T1000 (cell line): ENCODE data around the gene PLP2.
"Not testable (repeated sequence)": the region's sequence is repeated elsewhere in the genome, so short reads cannot be mapped to it uniquely, and the experiment has no call there.

Source experiments
- DNase-seq: peaks from one replicate; lab custom pipeline; 2025; ENCODE audit warnings: mixed read lengths; lab: John Stamatoyannopoulos, UW

Gene PLP2

DNA sequence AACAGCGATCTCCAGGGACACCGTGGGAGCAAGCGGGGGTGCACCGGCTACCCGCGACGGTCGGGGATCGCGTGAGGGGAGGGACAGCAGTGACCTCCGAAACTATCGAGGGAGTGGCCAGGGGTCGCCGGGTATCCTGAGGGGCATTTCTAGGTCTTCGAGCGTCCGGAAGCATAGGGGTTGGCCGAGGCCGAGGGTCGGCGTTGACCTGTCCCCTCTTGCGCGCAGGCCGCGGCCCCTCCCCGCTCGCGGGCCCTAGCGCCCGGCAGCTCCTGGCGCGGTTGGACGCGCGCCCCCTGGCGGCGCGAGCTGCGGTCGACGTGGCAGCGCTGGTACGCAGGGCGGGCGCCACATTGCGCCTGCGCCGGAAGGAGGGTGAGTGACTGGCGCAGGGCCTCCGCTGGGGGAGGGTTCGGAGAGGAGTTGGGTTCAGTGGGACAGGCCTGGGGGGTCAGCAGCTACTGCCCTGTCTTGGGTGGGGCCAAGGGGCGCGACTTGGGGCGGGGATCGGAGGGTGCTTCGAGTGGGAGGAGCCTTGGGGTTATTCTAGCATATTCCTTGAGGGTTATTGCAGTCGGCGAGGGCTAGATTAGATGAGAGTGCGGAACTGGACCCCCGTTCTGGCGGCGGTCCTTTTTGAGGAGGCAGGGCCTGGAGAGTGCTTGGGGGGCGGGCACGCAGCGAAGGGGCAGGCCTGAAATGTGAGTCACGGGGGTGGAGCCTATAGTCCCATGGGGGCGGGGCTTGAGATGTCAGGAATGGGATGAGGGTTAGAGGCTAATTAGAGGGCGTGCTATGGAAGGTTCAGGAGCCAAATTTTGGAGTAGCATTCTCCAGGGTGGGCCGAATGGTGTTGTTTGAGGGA is 7.9 kb upstream of the PLP2 start:
- DNase-seq, result peak; percentile 85

DNA sequence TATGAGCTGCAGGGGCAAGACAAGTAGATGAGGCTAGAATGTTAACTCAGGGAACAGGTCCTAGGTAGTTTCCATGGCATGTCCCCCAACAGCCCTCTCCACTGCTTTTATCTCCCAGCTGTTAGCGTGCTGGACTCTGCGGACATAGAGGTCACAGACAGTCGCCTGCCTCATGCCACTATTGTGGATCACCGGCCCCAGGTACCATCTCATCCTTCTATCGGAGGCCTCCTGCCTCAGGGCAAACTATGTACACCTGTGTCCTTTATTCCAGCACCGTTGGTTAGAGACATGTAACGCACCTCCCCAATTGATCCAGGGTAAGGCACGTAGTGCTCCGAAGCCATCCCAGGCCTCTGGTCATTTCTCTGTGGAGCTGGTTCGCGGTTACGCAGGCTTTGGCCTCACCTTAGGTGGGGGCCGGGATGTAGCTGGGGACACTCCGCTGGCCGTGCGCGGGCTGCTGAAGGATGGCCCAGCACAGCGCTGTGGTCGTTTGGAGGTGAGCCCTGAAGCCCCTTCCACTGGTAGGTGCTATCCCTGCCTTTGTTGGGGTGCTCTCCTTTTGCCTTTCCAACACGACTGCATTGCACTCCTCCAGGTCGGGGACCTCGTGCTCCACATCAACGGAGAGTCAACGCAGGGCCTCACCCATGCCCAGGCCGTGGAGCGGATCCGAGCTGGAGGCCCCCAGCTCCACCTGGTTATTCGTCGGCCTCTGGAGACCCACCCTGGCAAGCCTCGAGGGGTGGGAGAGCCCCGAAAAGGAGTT is 6.9 kb upstream of the PLP2 start:
- no peak for DNase-seq

DNA sequence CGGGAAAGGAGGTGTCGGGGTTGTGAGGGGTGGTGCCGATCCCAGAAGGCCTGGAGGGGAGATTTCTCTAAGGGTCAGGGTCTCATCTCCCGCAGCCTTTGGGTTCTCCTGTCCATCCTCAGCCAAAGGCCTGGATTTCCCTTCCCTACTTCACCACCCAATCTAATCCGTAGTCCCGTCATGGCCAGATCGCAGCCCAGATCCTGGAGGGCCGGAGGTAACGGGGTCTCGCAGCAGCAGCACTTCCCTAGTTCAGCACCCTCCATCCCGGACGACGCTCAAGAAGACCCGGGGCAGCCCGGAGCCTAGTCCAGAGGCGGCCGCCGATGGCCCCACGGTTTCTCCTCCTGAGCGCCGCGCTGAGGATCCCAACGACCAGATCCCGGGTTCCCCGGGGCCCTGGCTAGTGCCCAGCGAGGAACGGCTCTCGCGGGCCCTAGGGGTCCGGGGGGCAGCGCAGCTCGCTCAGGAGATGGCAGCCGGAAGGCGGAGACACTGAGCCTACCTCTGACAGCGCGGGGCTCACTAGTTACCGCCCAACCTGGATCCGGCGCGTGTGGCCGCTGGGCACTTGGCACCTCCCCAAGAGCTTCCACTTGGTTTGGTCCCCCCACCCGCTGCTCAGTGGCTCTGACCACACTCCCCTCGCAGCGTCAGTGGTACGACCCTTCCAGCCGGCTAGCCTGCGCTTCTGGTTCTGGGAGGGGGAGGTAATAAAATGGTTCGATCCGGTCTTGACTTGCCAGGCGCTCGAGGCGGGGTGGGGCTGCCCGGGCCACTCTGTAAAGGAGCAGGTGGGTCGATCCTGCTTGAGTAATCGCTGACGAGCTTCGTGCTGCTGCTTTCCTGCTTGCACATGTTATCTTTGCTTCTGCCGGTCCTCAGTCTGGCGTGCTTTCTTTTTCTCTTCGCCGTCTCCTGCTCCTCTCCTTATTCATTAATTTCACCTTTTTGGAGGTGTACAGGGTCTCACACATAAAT is 5.5 kb upstream of the PLP2 start:
- DNase-seq, result no peak

DNA sequence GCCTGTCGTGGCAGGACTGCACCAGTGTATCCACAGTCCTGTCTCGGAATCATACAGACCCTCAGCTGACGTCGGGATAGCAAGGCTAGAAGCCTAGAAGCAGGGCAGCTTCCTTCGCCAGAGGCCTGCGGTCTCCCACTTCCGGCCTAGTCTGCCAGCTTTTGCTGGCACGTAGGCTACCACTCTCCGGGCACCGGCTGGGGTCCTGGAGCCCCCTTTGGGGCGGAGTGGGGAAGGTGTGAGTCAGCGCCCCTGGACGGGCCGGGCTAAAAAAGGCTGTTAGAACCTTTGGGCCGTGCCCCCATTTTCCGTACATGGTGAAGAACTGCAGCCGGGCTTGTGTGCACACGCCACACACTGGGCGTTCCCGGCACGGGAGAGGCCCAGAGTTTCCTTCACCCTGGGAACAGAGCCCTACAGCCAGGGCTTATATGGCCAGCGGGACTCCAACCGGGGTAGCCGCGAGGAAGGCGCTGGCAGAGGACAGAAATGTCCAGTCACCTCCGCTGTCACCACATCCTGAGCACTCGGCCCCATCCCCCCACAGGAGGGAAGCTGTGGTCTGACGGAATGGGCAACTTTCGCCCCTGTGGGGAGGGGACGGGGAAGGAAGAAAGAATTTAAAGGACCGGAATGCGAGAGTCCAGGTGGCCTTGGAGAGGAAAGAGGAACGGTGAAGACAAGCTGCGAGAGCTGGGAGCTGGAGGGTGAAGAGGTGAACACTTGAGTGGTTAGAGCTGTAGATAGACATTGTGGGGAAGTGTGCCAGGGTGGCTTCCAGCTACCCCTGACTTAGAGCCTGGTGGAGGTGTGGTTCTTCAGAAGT is 4.6 kb upstream of the PLP2 start:
- peak; percentile 75 for DNase-seq

DNA sequence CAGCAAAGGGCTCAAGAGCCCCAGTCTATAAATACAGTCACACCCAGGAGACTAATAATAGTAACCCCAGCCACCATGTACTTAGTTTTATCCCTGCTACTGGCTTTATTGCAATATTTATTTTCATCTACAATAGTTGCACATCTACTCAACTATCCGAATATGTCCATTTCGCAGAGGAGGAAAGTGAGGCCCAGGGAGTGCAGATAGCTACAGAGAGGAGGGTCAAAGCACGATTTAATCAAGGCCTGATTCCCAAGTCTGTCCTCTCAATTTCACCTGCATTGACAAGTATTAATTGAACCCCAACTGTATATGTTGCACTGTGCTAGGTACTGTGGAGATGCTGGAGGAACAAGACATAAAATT is 4.0 kb upstream of the PLP2 start:
- no peak for DNase-seq

DNA sequence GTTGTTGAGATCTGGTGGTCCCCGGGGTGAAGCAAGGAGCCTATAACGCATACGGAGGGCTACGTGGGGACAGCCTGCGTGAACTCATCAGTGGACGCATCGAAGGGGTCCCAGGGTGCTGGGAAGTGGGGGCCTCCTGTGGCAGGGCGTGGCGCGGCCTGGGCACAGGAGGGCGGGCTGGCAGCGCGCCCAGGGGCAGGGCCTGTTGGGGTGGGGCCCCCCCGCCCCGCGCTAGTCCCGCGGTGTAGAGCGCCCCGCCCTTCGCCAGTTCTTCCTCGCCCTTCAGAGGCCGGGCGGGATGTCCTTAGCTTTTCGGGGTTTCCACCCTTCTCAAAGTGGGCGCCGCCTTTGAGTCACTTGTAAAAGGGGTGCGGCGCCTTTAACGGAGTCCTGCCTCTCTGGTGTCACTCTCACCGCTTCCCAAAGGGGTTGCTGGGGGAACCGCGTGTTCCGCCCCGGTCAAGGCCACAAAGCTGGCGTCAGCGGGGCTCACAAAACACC is 632 bp downstream of the PLP2 start:
- peak; percentile 45 for DNase-seq

DNA sequence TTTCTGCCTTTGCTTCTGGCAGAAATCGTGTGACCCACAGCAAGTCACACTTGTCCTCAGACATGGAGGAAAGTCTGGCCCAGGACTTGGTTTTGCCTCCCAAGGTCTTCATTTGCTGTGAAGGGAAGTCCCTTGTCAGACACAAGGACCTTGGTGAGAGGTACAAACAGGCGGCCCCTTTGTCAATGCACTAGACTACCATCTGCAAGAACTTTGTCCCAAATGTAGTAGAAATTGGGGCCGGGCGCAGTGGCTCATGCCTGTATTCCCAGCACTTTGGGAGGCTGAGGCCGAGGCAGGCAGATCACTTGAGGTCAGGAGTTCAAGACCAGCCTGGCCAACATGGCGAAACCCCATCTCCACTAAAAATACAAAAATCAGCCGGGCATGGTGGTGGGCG is 1.8 kb downstream of the PLP2 start:
- not testable (repeated sequence) for DNase-seq

DNA sequence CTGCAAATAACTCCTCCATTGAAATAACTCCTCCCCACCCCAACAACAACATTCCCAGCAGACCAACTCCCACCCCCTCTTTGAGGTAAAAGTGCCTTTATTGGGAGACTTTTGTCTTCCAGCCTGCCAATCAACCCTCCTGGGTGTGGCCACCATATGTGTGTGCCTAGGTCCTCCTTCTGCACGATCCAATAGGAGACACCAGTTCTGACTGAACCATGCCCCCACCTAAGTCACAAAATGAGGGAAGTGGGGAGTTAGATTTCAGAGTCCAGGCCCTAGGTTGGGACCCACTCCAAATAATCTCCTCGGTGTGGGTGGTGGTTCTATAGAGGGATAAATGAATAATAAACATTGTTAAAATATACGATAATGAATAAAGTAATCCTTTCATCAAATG is 3.0 kb downstream of the PLP2 start:
- DNase-seq, result no peak

DNA sequence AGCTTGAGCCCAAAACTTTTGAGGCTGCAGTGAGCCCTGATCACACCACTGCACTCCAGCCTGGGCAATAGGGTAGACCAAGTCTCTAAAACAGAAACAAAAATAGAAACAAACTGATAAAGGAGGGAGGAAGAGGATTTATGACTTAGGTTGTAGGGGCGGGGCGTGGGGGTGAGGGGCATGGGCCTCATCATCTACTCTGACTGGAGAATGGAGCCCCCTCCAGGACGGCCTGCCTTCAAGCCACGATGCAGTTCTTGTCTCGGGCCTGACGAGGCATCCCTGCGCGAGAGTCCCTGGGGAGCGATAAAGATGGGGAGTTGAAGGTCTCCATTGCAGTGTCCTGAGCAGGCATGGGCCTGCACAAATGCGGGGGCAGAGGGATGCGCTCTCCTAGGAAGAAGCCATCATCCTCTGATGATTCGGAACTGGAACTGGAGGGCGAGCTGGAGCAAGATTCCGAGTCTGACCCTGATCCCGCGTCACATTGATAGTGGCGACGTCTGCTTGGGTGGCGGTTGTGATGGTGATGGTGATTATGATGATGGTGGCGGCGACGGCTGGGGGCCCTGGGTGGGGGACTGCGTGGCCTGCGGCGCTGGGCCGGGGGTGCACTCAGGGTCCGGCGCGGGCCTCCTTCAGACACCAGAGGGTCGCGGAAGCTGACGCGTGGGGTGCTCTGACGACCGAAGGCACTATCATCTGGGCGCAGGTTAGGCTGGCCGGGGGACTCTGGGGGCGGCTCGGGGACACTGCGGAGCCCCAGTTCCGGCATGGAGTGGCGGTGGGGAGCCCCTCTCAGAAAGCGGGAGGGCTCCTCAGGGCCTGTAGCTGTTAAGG is 4.0 kb downstream of the PLP2 start:
- DNase-seq, result no peak

DNA sequence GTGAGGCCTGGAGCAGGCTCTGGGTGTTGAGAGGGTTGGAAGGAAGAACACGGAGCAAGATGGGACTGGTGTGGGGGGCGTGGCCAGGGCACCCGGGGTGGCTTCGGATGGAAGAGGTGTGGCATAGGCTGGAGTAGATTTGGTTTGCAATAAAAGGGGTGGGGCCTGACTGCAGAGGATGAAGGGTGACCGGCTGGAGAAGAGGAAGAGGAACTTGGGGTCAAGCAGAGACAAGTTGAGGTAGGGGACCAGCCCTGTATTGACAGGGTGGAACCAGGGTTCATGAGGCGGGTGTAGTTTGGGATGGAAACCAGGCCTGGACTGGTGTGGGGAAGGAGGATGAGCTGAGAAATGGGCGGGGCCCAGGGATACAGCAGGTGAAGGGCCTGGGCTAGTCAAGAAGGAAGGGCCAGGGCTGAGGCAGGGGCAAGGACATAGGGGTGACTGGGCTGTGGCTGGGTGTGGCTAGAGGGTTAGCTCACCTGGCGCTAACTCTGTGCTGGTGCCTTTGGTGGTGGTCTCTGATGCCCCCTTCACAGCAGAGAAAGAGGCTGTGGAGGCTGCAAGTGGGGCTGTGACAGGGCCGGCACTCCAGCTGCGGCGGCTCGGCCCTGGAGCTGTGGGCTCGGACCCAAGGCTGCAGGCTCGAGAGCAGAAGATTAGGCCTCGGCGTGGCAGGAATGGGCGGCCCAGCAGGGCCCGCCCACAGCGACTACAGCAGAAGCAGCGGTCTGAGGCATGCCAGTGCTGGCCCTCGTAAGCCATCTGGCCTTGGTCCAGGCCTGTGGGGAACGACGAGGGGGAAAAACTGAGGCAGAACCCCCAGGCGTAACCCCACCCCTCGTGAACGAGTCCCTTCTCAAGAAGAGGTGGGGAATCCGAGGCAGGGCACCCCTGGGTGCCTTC is 5.0 kb downstream of the PLP2 start:
- no peak for DNase-seq

DNA sequence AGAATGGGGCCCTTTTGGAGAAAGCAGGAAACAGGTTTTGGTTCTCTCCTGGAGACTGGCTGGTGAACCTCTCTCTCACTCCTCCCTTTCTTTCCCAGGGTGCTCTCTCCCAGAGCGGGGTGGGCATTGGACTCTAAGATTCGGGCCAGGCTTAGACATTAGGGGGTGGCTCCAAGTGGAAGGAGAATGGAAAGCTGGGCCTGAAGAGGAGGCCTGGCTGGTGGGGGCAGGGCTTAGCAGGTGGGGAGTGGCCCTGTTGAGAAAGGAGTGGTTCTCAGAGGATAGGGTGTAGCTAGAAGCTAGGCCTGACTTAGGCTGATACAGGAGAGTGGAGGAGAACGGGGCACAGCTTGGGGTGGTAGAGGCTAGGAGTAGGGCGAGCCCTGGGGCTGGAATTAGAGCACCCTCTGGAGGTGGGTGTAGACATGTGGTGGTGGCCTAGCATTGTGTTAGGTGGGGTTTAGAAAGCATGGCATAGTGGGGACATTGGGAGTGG is 5.7 kb downstream of the PLP2 start:
- DNase-seq, result no peak

DNA sequence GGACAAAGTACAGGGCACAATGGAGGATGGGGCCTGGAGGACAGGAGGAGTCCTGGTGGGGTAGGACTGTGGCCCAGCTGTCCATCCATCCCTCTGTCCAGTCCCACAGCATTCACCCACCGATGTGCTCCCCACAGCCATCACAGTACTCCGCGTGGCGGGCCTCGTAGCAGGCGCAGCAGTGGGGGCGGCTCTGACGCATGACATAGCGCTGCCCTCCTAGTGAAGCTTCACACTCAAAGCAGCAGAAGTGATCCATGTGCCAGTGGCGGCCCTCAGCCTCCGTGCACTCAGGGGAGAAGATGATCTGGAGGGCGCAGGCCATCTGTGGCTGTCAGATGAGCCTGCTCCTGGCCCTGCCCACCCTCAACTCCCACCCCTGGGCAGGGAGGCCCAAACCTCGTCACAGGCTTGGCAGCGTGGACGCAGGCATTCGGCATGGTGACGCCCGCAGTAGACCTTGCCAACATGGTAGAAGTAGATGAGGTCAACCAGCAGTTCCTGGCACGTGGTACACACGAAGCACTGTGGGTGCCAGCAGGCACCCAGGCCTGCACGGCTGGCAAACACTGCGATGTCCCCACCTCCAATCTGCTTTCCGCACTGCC is 6.3 kb downstream of the PLP2 start:
- DNase-seq, result no peak

DNA sequence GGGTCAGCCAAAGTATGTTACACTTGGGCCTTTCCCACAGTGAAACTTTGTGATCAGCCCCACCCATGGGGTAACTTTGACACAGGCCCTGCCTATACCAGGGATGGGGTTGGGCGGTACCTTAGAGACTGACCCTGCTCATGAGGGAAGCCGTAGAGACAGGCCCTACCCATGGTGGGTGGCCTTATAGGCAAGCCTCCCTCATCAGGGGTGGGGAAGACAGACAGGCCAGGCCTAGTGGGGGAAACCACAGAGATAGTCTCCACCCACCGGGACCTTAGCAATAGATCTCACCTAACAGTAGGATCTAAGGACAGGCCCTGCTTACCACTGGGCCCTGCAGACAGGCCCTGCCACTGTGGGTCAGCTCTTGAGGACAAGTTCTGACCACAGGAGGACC is 6.8 kb downstream of the PLP2 start:
- no peak for DNase-seq

DNA sequence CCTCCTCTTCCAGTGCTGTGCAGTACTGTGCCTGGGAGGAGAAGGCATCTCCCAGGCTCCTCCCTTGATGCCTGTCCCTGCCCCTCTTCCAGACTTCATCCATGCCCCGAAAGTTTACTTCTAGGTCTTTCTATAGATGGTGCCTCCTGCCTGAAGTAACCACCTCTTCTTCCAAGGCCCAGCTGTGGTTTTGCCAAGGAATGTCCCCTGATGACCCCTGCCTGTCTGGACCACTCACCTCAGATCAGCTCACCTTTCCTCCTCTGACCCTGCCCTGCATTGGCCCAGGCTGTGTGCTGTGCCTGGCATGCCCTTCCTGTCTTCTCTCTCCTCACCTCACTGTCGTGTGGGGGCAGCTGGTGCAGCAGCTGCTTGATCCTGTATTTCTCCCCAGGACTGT is 7.7 kb downstream of the PLP2 start:
- DNase-seq, result no peak

DNA sequence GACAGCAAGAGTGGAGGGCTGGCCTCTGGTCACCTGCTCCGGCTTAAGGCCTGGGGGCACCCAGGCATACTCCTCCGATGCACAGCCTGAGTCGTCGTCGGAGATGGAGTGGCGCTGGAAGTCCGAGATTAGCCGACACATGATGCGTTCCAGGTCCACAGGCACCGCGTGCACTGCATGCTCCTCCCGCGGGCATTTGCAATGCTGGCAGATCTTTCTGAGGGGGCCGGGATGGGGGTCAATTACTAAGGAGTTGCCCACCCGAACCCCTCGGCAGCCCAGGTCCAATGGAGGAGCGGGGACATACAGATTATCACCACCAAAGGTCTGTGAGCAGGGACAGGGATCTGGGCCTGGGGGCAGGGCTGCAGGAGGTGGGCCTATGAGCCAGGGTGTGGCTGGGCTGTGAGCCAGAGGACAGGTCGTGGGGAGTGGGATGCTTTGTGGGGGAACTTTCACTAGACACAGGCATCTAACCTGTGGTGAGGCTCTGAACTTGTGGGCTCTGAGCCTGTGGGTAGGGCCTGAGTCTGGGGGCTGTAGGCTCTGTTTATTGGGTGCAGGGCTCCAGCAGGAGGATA is 12.1 kb downstream of the PLP2 start:
- DNase-seq, result no peak

DNA sequence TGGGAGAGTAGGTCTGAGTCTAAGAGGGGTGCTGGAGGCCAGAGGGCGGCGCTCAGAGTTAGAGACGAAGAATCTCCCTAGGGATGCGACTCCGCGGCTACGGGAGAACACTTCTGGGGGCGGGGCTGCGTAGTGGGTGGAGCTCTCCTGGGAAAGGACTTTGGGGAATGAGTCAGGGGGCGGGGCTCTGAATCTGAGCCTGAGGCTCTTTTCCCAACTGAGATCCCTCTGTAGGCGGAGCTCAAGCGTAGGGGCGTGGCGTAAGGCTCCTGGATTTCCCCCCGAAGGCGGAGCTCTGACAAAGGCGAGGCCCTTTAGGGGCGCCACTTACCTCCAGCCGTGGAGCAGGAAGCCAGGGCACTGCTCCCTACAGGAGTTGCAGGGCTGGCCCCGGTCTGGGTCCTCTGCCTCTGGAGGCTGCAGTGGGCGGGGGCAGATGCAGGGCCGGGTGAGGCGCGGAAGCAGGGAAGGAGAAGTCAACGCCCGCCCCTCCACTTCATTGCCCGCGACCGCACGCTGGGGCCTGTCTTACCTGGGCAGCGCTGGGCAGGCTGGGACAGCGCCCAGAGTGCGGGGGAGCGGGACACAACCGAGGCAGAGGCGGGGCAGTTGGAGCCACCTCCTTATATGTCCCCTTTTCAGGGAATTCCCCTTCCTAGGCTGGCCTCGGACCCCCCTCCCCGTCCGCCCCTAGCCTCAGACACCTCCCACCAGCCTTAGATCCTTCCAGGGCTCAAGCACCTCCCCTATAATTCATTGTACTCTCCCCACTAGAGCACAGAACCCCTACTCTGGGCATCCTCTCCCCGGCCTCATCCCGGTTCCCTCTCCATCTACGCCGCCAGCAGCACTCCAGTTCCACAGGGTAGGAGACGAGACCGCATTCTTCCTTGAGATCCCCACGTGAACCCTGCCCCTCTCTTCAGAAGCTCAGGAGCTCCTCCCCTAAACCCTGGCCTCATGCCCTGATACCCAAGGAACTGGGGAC is 12.9 kb downstream of the PLP2 start:
- DNase-seq, result peak; percentile 91
